Inflammatory macrophage treated with lipopolysaccharide for 4 hours (primary cell): ENCODE measurements around the gene RGS14.
"Not testable (repeated sequence)": the region's sequence is repeated elsewhere in the genome, so short reads cannot be mapped to it uniquely, and the experiment has no call there.

Source experiments
- DNase-seq: peaks from one replicate; pipeline ENCODE4 v3.0.0-alpha.2; 2020

RGS14 gene

GRCh38 chr5:177350776-177351391 is 6.8 kb upstream of the RGS14 start:
- DNase-seq = no peak

- peak; percentile 96 for DNase-seq
Observed at GRCh38 chr5:177351392-177352329, 6.1 kb upstream of the RGS14 start, which contains the start of gene LMAN2. LMAN2 (minus strand) TSS chr5:177351668; CDS start chr5:177351647, 21 bp downstream.

DNA sequence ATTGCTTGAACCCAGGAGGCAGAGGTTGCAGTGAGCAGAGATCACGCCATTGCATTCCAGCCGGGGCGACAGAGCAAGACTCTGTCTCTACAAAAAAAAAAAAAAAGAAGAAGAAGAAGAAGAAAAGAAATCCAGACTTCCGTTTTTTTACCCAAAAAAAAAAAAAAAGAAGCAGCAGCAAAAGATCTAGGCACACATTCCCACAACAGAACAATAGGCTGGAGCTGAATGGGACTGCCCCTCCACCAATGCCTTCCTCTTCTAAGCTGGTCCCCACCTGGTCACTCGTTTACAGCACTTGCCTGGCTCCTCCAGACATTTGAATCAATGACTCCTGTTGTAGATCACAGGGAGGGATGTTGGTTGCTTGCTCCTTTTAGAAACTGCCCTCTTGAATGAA is 4.6 kb upstream of the RGS14 start:
- peak; percentile 57 for DNase-seq

- DNase-seq = no peak
Observed at GRCh38 chr5:177354256-177354655, 3.5 kb upstream of the RGS14 start.

DNA sequence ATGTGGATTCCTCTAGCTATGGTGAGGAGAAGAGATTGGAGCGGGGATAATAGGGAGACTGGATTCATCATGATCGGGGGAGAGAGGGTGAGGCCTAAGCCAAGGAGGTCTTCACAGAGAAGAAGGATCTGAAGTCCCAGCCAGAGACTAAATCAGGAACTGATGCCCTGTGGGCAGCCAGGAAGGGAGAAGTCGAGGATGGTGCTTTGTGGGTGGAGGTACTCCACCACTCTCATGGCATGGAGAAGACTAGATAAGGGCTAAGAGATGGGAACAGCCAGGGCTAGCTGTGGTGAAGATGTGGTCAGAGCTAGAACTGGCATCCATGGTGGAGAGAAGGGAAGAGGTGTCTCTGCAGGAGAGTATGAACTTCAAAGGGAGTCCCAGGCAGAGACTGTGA is 3.0 kb upstream of the RGS14 start:
- DNase-seq = peak; percentile 75

GRCh38 chr5:177355162-177355867 is 2.4 kb upstream of the RGS14 start:
- DNase-seq = no peak

DNA sequence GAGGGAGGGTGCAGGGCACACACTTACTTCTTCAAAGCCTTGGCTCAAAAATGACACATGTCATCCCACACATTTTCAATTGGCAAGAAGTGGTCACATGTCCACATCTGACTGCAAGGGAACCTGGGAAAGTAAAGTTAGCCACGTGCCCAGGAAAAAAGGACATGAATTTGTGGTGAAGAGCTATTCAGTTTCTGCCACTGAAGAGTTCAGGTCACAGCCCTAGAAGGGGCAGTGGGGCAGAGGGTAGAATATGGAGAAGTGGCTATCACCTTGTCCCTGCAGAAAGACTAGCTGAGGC is 1.9 kb upstream of the RGS14 start:
- peak; percentile 43 for DNase-seq

GRCh38 chr5:177356746-177357145 is 978 bp upstream of the RGS14 start:
- DNase-seq = no peak

GRCh38 chr5:177357146-177357458 is 622 bp upstream of the RGS14 start:
- DNase-seq = no peak

DNA sequence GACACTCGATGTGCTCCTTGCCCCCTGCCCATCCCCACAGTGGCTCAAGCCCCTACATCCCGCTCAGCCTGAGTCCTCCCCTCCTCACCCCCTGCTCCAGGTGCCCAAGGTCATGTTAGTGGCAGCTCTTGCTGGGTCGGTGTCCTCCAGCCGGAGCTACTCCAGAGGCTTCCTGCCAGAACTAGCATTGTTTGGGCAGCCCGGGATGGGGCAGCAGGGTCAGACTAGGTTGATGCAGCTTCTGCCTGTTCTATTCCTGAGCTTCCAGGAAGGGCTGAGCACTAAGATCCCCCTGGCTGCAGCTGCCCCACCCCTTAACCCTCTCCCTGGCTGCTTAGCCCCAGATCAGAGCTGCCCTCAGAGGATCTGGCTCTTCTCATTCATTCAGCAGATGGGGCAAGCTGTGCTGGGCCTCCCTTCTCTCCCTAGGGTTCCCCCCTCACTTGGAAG is 671 bp downstream of the RGS14 start:
- DNase-seq = no peak

DNA sequence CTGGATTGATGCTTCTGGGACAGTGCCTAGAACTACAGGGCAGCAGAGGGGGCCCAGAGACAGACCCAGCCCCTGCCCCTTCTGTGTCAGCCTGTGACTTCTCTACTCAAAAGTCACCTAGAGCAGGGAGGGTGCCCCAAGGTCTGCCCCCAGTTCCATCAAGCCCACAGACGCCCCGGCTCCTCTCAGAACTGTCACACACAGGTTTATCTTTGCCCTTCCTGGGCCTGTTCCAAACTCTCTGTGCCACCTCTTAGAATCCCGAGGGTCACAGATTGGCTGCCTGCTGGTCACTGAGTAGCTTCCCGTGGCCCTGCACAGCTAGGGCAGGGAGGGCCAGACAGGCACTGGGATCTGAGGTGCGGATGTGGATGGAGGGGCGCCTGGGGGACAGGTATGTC is 1.7 kb downstream of the RGS14 start:
- DNase-seq = no peak

GRCh38 chr5:177359860-177360259 is 2.1 kb downstream of the RGS14 start:
- no peak for DNase-seq

DNA sequence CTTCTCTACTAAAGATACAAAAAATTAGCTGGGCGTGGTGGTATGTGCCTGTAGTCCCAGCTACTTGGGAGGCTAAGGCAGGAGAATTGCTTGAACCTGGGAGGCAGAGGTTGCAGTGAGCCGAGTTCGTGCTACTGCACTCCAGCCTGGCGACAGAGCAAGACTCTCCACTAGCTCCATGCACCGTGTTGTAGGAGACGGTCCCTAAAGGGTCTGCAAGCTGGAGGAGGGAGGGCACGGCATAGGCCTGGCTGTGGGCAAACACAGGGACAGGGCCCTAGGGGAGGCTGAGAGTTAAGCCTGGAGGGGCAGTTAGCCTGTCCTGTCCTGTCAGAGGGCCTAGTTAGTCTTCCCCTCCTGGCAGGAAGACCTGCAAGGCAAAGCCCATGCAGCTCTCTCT is 3.0 kb downstream of the RGS14 start:
- DNase-seq = not testable (repeated sequence)

- peak; percentile 68 for DNase-seq
Observed at GRCh38 chr5:177361418-177362291, 3.9 kb downstream of the RGS14 start.

DNA sequence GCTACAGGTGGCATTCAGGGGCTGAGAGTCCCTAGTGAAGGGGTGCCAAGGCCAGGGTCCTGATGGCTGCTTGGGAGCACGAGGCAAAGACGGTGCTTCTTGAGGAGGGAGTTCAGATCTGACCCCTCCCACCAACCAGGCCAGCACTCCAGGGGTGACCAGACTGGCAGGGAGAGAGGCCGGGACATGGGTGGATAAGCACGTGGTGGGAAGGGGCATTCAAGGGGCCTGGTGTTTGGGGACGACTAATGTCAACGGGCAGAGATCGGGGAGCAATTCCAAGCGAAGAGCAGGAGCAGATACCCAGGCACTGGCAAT is 4.5 kb downstream of the RGS14 start:
- no peak for DNase-seq

GRCh38 chr5:177362610-177363507 is 5.1 kb downstream of the RGS14 start:
- peak; percentile 40 for DNase-seq

GRCh38 chr5:177363565-177363964 is 5.8 kb downstream of the RGS14 start:
- DNase-seq = no peak

DNA sequence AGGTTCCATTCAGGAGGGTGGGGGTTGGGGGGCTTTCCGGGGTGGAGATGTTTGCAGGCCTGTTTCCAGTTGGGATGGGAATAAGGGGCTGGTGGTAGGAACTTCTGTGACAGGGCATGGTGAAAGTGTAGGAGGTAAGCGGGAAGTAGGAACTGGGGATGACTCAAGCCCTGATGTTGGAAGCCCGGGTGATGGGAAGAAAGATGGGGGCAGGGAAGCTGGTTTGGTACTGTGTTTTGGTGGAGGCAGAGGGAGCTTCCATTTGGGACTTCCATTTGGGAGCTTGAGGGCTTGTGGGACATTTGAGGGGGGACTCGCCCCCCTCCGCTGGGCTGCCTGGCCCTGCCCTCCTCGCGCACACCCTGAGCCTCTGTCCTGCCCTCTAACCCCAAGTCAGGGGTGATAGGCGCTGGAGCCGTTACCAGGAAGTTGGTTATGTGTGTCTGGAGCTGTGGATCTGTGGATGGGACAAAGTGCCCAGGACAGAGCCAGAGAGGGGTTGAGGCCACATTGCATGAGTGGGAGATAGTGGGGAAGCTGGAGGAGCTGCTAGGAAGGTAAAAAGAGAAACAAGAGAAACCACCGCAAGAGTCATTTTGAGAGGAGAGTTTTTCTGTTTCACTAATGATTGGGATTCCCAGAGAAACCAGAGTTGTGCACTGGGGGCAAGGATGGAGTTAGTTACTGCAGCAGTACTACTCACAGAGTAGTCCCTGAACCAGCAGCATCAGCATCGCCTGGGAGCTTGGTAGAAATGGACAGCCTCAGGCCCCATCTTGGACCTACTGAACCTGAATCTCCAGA is 6.6 kb downstream of the RGS14 start:
- peak; percentile 46 for DNase-seq

- no peak for DNase-seq
Observed at GRCh38 chr5:177365845-177366527, 8.3 kb downstream of the RGS14 start.

DNA sequence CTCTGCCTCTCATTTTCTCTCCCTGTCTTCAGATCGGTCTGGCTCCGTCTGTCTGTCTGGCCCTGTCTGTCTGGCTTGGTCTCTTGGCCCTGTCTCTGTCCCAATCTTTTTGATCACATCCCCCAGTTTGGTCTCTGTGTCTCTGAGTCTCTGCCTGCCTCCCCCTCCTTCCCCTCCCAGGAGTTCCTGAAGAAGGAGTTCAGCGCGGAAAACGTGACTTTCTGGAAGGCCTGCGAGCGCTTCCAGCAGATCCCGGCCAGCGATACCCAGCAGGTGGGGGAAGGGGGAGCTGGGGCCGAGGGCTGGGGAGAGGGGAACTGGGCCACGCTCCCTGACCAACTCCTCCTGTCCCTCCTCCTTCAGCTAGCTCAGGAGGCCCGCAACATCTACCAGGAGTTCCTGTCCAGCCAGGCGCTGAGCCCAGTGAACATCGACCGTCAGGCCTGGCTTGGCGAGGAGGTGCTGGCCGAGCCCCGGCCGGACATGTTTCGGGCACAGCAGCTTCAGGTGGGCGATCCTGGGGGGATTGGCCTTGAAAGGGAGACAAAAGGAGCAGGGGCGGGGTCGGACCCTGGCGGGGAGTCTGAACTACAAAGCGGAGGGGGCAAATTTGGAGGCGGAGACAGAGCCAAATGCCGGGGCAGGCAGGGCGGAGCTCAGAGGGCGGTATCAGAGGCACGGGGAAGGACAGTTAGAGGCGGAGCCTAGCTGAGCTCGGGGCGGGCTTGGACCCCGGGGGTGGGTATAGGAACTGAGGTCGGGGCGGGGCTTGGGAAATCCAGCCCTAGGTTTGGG is 9.0 kb downstream of the RGS14 start:
- no peak for DNase-seq
